ENCODE data around the gene ELK1. TPM values are rescaled to one million over a fixed set of nuclear protein-coding genes. Genes with fewer than 3 reads are reported as not detected.
"Not testable (repeated sequence)": the region's sequence is repeated elsewhere in the genome, so short reads cannot be mapped to it uniquely, and the experiment has no call there.

ELK1 gene, protein sequence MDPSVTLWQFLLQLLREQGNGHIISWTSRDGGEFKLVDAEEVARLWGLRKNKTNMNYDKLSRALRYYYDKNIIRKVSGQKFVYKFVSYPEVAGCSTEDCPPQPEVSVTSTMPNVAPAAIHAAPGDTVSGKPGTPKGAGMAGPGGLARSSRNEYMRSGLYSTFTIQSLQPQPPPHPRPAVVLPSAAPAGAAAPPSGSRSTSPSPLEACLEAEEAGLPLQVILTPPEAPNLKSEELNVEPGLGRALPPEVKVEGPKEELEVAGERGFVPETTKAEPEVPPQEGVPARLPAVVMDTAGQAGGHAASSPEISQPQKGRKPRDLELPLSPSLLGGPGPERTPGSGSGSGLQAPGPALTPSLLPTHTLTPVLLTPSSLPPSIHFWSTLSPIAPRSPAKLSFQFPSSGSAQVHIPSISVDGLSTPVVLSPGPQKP
- polyA plus RNA-seq (ENCODE audit: insufficient read depth in 1 of 5, insufficient read length in 5 of 5, low replicate concordance in 1 of 5) = 10 to 100 TPM; 23.1 to 29.2 (median 28.4) TPM
- long read RNA-seq, donor 1, partial matches to known transcripts = 15 of 17 reads
- long read RNA-seq, donor 1, other reads (novel, unspliced or antisense) = 0 of 17 reads
- long read RNA-seq, donor 2, transcript ELK1-201 (6 exons, 2,695 nt) = major isoform, 5 of 5 reads
- long read RNA-seq, donor 2, partial matches to known transcripts = 0 of 5 reads
- long read RNA-seq, donor 2, other reads (novel, unspliced or antisense) = 0 of 5 reads
- long read RNA-seq, donor 3, partial matches to known transcripts = 0 of 1 reads
- long read RNA-seq, donor 3, other reads (novel, unspliced or antisense) = 0 of 1 reads
- long read RNA-seq, donor 4, partial matches to known transcripts = 5 of 5 reads
- long read RNA-seq, donor 4, other reads (novel, unspliced or antisense) = 0 of 5 reads
- long read RNA-seq, donor 5, partial matches to known transcripts = 5 of 8 reads
- long read RNA-seq, donor 5, other reads (novel, unspliced or antisense) = 0 of 8 reads
- long read RNA-seq, donor 6, partial matches to known transcripts = 0 of 7 reads
- long read RNA-seq, donor 6, other reads (novel, unspliced or antisense) = 0 of 7 reads
- long read RNA-seq, donor 7, partial matches to known transcripts = 0 of 5 reads
- long read RNA-seq, donor 7, other reads (novel, unspliced or antisense) = 0 of 5 reads
- long read RNA-seq, donor 8, partial matches to known transcripts = 0 of 2 reads
- long read RNA-seq, donor 8, other reads (novel, unspliced or antisense) = 0 of 2 reads

DNA sequence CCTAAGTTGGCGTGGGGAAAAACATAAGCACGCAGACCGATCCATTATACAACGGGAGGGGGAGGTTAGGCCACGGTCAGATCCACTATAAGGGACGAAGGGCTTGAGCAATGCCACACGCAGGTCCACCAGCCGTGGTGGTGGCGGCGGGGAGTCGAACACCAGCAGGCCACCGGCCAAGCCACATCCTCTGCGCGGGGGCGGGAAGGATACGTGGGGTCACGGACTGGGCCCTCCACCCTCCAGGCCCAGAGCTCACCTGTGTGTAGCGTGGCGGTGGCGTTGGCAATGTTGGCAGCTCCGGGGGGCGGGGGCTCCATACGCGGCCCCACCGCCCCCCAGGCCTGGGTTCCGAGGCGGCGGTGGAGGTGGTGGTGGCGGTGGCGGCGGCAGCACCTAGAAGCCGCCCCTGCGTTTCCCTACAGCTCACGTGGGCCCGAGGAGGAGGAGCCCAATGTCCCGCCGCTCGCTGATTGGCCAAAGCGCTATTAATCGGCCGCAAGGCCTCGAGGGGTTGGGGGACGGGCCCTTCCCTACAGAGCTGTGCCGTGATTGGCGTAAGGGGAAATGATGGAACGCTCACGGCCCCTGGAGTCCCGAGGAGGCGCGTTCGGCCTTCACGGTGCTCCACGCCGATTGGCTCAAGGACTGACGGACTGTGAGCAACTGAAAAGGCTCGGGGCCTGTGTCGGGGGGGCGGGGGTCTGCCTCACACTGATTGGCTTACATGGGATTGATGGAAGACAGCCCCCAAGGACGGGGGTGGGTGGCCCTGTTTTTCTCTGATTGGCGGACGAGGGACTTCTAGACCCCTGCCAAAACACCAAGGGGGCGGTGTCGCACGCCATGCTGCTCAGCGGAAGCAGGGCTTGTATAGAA lies at the start of gene ELK1:
Gene ELK1 (minus strand): TSS at position 400 of the 879 bp plus-strand sequence. CDS start 9,122 bp downstream, outside the sequence.
- peak; percentile 93 to 96 for DNase-seq

DNA sequence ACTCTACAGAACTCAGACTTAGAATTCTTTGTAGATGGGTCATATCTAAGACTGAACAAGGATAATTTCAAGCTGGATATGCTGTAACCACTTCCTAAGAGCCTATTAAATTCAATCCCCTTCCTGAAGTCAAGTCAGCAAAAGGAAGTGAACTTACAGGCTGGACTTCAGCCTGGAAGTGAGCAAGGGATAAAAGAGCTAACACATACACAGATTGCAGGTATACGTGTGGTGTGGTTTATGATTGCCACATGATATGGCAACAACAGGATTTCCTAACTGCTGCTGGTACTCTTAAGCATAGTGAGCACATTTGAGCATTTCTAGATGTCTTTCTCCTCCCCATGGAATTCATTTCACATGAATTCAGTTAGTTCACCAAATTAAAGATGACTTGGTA lies 46.8 kb upstream of the ELK1 start:
- DNase-seq = no peak

DNA sequence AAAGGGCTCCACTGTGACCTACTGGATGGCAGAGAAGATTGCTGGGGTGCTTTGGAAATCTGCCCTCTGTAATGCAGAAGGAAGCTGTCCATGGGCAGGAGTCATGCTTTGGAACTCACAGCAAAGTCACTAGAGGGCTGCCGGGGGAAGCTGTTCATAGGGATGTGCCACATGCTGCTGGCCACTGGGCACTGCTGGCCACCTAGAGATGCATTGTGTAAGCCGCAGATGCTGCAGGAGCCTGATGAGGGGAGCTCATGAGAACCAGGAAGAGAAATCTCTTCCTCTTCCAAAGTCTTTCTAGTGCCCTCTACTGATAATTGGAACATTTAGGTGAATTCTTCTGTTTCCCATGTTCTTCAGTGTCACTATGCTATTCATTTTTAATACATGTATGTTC lies 39.8 kb upstream of the ELK1 start:
- no peak for DNase-seq

DNA sequence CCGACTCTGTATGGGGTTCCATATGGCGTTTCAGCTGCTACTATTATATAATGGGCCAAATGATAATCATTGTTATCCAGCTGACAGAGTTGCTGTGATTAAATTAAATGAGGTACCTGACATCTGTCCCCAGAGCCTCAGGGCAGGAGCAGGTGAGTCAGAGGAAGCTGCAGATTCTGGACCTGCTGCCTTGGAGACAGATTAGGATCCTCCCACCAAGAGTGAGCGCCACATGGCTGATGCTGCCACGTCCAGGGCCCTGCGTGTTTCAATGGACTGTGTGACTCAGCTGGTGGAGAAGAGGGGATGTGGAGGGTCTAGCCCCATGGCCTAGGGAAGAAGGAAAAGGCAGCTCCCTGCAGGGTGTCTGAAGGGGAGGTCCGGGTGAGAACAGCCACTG lies 36.9 kb upstream of the ELK1 start:
- no peak for DNase-seq

DNA sequence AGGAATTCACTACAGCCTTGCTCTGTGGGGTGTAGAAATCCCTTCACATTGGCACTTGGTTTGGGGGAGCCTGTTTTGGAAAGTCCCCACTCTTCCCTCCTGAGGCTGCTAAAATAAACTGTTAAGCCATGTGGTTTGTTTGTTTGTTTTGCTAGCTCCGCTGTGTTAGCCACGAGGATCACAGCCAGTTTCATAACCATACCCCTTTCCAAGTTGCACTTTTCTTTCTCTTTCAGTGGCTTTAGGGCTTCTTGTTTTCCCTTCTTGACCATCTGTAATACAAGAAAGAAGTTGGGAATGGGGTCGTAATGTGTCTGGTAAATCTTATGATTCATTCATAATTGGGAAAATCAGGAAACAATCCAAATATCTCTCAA lies 33.5 kb upstream of the ELK1 start:
- DNase-seq = no peak

DNA sequence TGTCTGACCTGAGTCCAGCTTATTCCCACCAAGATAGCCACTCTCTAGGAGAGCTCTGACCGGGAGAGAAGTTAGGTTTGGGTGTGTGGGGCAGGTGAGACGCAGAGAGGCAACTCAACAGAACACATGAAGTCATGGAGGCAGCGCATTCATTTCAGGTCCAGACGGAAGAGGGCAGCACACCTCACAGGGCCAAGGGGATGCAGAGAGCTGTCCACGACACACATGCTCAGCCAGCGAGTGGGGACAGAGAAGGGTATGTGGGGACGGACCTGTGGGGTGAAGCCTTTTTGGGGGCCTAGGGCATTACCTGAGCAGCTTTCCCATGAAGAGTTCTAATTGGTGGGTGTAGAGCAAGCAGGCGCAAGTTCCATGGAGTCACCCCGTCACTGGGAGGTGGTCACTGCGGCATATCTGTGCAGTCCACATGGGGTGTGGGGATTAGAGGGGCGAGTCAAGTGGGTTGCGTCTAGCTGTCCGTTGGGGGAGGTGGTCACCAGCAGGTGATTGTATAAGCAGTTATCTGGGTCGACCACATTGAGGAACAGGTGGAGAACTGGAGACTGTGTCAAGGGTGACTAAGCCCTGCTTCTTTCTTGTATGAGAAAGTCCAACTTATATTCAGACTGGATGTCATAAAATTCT lies 32.9 kb upstream of the ELK1 start:
- DNase-seq = no peak

DNA sequence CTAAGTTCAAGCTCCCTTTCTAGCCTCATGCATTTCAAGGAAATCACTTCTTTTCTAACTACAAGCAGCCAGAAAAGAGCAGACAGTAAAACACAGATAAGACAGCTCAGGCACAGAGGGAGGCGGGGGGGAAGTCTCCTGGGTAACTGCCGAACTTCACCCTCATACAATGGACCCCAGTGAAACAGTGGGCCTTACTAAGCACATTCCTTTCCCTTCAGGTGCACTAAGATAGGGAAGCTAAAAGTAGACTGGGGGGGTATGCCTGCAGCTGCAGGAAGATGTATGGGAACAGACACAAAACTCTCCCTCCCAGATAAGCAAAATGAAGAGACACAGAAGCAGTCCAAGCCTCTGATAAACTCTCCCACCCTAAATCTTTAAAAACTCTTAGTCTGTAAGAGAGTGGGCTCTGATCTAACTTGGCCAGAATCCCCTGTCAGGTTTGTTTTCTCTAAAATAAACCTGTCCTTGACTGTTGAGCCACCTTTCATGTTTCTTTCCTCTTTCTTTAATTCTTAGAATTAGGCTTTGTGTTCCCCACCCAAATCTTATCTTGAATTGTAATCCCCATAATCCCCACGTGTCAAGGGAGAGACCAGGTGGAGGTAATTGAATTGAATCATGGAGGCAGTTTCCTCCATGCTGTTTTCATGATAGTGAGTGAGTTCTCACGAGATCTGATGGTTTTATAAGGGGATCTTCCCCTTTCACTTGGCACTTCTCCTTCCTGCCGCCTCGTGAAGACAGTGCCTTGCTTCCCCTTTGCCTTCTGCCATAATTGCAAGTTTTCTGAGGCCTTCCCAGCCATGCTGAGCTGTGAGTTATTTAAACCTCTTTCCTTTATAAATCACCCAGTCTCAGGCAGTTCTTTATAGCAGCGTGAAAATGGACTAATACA lies 25.8 kb upstream of the ELK1 start:
- not testable (repeated sequence) for DNase-seq

DNA sequence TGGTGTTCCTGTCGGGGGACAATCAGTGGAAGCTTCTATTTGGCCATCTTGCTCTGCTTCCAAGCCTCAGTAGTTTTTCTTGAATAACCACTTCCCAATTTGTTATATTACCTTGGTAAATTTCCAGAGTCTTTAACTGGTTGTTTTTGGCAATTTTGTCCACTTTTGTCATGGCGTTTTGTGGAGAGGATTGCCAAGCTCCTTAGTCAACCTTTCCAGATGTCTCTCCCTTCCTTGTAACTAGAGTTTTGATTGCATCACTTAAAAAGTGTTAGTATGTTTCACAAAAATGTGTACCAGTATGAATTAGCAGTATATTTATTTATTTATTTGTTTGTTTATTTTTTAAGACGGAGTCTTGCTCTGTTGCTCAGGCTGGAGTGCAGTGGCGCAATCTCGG lies 24.4 kb upstream of the ELK1 start:
- no peak for DNase-seq

DNA sequence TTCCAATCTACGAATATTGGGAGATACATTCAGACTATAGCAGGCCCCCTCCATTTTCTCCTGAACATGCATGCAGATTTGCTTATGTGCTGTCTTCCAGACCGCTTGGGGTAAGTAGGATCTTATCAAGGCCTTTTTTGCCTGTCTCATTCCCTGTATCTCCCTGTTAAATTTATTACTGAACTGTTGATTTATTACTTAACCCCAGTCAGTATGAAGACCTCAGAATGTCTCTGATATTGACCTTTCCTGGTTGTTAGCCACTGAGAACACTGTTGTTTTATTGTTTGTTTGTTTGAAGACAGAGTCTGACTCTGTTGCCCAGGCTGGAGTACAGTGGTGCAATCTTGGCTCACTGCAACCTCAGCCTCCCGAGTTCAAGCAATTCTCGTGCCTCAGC lies 15.4 kb upstream of the ELK1 start:
- not testable (repeated sequence) for DNase-seq

DNA sequence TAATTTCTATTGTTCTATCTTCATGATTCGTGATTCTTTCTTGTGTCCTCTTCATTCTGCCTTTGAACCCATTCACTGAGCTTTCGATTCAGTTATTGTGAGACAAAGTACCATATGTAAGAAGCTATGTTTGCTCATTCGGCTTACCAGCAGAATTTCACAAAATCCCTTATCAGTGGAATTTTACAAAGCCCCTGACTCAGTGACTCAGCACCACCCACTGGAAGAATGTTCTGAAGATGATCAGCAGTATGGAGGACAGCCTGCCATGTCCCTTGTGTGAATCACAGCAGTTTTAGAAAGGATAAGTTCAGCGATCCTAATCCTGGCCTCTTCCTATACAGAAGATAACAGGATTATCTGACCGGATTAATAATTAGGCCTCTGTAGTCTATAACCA lies 14.4 kb upstream of the ELK1 start:
- DNase-seq = no peak

DNA sequence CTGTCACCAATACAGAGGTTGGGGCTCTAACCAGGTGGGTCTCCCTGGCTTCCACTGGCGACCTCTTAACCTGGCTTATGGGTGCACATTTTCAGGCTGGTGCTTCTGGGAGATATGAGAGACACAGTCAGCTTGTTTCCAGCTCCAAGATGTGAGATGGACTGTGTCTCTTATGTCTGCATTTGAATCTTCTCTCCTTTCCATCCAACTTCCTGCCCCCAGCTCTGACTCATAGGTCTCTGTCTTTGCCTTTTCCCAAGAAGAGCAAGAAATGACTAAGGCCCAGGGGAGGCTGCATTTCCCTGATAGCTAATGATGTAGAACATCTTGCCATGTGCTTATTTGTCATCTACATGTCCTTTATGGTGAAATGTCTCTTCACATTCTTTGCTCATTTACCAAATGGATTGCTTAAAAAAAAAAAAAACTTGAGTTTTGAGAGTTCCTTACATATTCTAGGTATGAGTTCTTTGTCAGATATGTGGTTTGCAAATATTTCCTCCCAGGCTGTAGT lies 11.8 kb upstream of the ELK1 start:
- no peak for DNase-seq

DNA sequence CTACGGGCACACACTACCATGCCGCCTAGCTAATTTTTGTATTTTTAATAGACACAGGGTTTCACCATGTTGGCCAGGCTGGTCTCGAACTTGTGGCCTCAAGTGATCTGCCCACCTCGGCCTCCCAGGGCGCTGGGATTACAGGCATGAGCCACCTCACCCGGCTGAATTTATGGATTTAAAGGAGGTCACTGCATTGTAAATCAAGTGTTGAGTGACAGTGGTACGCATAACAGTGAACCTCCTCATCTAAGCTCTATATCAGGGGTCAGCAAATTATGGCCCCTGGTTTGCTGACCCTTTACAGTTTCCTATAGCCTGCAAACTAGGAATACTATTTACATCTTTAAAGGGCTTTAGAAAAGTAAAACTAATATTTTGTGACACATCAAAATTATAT lies 11.2 kb upstream of the ELK1 start:
- DNase-seq = no peak

DNA sequence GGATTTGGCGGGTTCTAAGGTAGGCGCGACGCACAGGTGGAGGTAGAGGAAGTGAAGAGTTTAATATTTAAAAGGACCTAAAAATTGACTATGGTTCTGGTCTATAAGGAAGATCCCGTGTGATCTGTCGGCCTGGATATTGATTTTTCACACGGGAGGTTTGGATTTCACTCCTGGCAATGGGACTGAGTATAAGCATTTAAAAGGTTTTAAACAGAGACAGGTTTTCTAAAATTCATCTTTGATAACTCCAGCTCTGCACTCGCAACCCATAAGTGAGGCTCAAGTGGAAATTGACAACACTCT lies 9.0 kb upstream of the ELK1 start:
- no peak for DNase-seq

DNA sequence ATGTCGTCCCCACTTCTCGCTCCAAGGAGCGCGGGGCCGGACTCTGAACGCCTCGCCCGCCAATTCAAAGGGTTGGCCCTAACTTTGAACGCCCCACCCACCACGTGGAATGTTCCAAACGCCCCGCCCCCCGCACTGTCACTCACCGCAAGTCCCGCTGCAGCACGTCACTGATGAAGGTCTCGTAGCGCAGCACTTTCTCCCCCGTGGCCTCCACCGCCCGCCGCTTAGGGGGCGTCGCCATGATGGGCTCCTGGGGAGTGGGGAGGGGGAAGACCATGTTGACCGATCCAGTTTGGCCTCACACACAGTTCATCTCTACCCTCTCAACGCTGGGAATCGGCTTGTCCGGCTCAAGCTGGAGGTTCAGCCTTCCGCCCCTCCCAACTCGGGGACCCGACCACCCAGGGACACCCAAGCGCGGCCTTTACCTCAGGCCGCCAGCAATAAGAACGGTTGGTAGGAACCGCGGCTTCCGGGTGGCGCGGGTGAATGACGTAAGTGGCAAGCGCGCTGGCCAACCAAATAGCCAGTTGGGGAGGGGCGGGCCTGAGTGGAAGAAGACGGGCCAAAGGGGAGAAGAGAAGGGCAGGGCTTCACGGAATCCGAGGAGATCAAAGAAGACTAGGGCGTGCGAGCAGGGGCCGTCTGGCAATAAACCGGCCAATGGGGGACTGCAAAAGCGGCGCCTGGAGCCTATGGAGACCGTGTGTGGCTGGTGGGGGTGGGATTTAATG lies 8.5 kb upstream of the ELK1 start, which contains the start of gene UXT:
Gene UXT (minus strand): TSS at position 497 of the 737 bp plus-strand sequence. CDS start 253 bp downstream, at position 244.
- peak; percentile 90 to 92 for DNase-seq

DNA sequence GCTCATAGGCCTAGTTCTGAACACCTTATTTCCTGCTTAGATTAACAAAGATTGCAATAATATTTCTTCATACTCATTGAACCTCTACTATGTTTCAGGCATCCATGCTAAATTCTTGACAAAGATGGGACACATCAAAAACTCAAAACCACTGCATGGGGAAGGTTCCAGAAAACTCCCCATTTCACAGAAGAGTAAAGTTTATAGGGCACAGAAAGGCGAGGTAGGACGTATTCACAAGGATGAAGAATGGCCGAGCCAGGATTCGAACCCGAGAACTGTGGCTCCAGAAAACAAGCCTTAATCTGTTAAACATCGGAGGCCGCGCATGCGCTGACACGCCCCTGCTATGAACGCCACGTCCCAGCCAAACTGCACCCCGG lies 7.9 kb upstream of the ELK1 start:
- no peak for DNase-seq

DNA sequence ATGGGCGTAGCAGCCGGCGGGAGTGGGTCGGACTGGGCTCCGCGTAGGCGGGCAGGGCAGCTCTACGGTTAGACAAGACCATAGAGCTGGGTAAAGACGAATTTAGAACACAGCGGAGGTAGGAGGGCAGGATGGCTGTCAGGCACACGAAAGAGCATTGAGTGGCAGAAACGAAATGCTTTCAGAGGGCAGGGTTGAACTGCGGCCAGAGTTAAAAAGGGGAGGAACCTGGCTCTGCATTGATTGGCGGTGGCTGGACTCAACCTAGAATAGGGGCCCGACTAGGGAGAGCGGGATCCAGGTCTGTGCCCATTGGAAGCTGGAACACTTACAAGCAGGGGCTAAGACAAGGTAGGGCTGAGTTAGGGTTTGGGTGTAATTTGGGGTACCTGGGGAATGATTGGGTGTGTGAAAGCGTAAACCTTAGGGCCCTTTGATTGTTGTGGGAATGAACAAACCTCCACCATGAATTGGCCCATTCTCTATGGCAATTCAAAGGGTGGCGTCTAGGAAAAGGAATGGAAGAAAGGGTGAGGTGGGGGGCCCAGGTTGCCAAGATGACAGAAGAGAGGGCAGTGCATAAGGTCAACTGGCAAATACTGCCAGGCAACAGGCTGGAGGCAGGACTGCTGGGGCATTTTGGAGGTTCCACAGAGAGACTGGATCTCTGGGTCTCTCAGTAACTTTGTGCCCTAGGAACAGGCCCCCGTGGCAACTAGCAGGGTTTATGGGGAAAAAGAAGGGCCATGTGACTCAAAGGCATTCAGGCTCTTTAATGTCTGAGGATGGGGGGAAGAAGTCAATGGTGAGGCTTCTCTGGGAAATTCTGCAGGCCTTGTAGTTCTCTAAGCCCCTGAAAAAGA lies 911 bp upstream of the ELK1 start:
- DNase-seq = no peak

DNA sequence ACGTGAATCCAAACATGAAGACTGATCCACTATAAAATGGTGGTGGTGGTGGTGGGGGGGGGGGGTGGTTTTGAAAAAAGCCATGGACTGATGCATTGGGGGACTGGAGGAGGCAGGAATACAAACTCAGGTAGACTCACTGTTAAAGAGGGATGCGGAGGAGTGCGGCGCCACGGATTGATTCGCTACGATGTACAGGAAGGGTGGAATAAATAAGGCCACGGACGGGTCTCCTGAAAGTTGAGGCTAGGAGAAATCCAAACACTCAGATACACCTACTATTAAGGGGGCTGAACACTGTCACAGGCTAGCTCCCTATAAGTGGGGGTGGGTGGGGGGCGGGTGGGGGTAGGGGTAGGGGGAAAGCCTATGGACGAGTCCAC lies 591 bp downstream of the ELK1 start:
- DNase-seq = no peak

DNA sequence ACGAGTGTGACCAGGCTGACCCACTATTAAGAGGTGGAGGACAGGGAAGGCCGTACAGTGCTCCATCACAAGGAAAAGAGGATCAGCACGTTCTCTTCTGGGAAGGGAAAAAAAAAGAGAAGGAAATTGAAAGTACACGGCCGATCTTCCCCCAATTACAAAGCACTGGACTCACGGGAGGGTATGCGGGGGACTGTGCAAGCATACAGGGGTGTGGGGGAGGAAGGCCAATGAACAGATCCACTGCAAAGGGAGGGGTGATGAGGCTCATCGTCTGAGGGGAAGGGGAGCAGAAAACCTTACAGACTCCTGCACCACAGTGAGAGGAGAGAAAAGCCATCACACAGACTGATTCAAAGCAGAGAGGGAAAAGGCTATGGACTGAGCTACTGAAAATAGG lies 1.1 kb downstream of the ELK1 start:
- no peak for DNase-seq
